Smooth muscle cell (in vitro differentiated cells): Measurements from ENCODE around the gene REEP3. TPM values are rescaled to one million over a fixed set of nuclear protein-coding genes. Genes with fewer than 3 reads are reported as not detected.

ENCODE experiments used
- DNase-seq: peaks from one replicate; lab custom pipeline; 2025; ENCODE audit not compliant: unreplicated experiment; lab: John Stamatoyannopoulos, UW
- H2AFZ ChIP-seq: fragments of 200-600 bp; sonication (generic); 2 replicates; pipeline ENCODE4 v1.6.0; 2016; ENCODE audit warnings: antibody characterized with exemption, low read depth, mild to moderate bottlenecking
- H3F3A ChIP-seq: fragments of 200-600 bp; sonication (generic); 2 replicates; pipeline ENCODE4 v1.6.0; 2017; ENCODE audit warnings: antibody characterized with exemption, low read depth
- H3K27ac ChIP-seq: fragments of 200-600 bp; sonication (generic); 2 replicates; pipeline ENCODE4 v1.5.1; 2016; ENCODE audit warnings: low read depth, mild to moderate bottlenecking
- H3K27me3 ChIP-seq: fragments of 200-600 bp; sonication (generic); 2 replicates; pipeline ENCODE4 v1.6.1; 2016; ENCODE audit warnings: low read depth, mild to moderate bottlenecking
- H3K36me3 ChIP-seq: fragments of 200-600 bp; sonication (generic); 2 replicates; pipeline ENCODE4 v1.5.1; 2016; ENCODE audit warnings: low read depth
- H3K4me1 ChIP-seq: fragments of 200-600 bp; sonication (generic); 2 replicates; pipeline ENCODE4 v1.5.1; 2016; ENCODE audit warnings: low read depth
- H3K4me2 ChIP-seq: fragments of 200-600 bp; sonication (generic); 2 replicates; pipeline ENCODE4 v1.6.0; 2016; ENCODE audit warnings: mild to moderate bottlenecking
- H3K4me3 ChIP-seq: fragments of 200-600 bp; sonication (generic); 2 replicates; pipeline ENCODE4 v1.5.1; 2016; ENCODE audit warnings: mild to moderate bottlenecking
- H3K79me2 ChIP-seq: fragments of 200-600 bp; sonication (generic); 2 replicates; pipeline ENCODE4 v1.6.0; 2016; ENCODE audit warnings: low read depth, mild to moderate bottlenecking
- H3K9ac ChIP-seq: fragments of 200-600 bp; sonication (generic); 2 replicates; pipeline ENCODE4 v1.6.0; 2016; ENCODE audit warnings: low read depth
- H3K9me3 ChIP-seq: fragments of 200-600 bp; sonication (generic); replicated peaks from 2 replicates; pipeline ENCODE4 v1.5.1; 2016; ENCODE audit warnings: low read depth
- H4K20me1 ChIP-seq: fragments of 200-600 bp; sonication (generic); 2 replicates; pipeline ENCODE4 v1.6.0; 2016; ENCODE audit warnings: low read depth
- WGBS: methylation state at CpG from one replicate; pipeline ENCODE4 v1.1.7; 2016; ENCODE audit warnings: low lambda C conversion rate; 5-methylcytosine and 5-hydroxymethylcytosine counted together
- polyA plus RNA-seq: library from polyadenylated mRNA; unstranded; fragments of >200 nt; fragmentation: Nextera tagmentation; extraction: Ambion mirVana; gene quantifications from 2 replicates; pipeline ENCODE4 v1.2.1, GENCODE V29; 2016
- total RNA-seq: library from RNA; depleted of rRNA; stranded (reverse); fragments of >200 nt; gene quantifications from 2 replicates; pipeline ENCODE4 v1.2.3, GENCODE V29; 2014
- TF ChIP-seq, protein P1 (sequence below): fragments of 200-600 bp; sonication (generic); IDR thresholded peaks from 2 replicates; pipeline ENCODE4 v1.5.1; 2017; ENCODE audit warnings: borderline replicate concordance, mild to moderate bottlenecking, antibody characterized with exemption; ENCODE audit not compliant: insufficient read depth, poor library complexity, severe bottlenecking

The REEP3 gene
- total and polyA plus RNA-seq, 2 experiments from 2014 or later: 42.3 to 80.4 TPM

- H3K9ac ChIP-seq: no peak overlapping the region
- H3K4me3 ChIP-seq: no peak overlapping the region
- TF ChIP-seq, protein P1, sequence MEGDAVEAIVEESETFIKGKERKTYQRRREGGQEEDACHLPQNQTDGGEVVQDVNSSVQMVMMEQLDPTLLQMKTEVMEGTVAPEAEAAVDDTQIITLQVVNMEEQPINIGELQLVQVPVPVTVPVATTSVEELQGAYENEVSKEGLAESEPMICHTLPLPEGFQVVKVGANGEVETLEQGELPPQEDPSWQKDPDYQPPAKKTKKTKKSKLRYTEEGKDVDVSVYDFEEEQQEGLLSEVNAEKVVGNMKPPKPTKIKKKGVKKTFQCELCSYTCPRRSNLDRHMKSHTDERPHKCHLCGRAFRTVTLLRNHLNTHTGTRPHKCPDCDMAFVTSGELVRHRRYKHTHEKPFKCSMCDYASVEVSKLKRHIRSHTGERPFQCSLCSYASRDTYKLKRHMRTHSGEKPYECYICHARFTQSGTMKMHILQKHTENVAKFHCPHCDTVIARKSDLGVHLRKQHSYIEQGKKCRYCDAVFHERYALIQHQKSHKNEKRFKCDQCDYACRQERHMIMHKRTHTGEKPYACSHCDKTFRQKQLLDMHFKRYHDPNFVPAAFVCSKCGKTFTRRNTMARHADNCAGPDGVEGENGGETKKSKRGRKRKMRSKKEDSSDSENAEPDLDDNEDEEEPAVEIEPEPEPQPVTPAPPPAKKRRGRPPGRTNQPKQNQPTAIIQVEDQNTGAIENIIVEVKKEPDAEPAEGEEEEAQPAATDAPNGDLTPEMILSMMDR: no peak
- no peak overlapping the region for H3K27ac ChIP-seq
- H2AFZ ChIP-seq: no peak overlapping the region
- H4K20me1 ChIP-seq: no peaks in the 10 kb centered on the region
- DNase-seq: no peak
- no peaks in the 10 kb centered on the region for H3K4me1 ChIP-seq
- H3K79me2 ChIP-seq: peaks cover 33% of the 10 kb centered on the region
- no peaks in the 10 kb centered on the region for H3K27me3 ChIP-seq
- WGBS: 15% methylated on average over 3 of the region's 3 CpGs
- no peaks in the 10 kb centered on the region for H3F3A ChIP-seq
- H3K4me2 ChIP-seq: no peak overlapping the region
- no peaks in the 10 kb centered on the region for H3K9me3 ChIP-seq
- no peaks in the 10 kb centered on the region for H3K36me3 ChIP-seq
Measured at GRCh38 chr10:63595072-63595471, 73.9 kb downstream of the REEP3 start.

GRCh38 chr10:63596924-63597323 lies 75.7 kb downstream of the REEP3 start:
- Histone ChIP-seq H3F3A (no peaks in the 10 kb centered on the region), H3K9ac (no peak overlapping the region), H3K27ac (no peak overlapping the region), H2AFZ (no peak overlapping the region), H3K27me3 (no peaks in the 10 kb centered on the region), H3K4me3 (no peak overlapping the region), H3K79me2 (peaks cover 14% of the 10 kb centered on the region), H3K9me3 (no peaks in the 10 kb centered on the region), H3K36me3 (no peaks in the 10 kb centered on the region), H3K4me2 (no peak overlapping the region), H4K20me1 (no peaks in the 10 kb centered on the region), H3K4me1 (no peaks in the 10 kb centered on the region)
- TF ChIP-seq, protein P1: no peak
- WGBS: 88% methylated on average over 4 of the region's 4 CpGs
- DNase-seq: no peak

- H3K9ac ChIP-seq: no peak overlapping the region
- DNase-seq: no peak
- H3K4me3 ChIP-seq: no peak overlapping the region
- H3K79me2 ChIP-seq: no peaks in the 10 kb centered on the region
- H3K36me3 ChIP-seq: no peaks in the 10 kb centered on the region
- H3K4me1 ChIP-seq: no peaks in the 10 kb centered on the region
- WGBS: 94% methylated on average over 1 of the region's 1 CpG
- H3K27me3 ChIP-seq: no peaks in the 10 kb centered on the region
- H2AFZ ChIP-seq: no peak overlapping the region
- no peaks in the 10 kb centered on the region for H3K9me3 ChIP-seq
- no peaks in the 10 kb centered on the region for H3F3A ChIP-seq
- H3K27ac ChIP-seq: no peak overlapping the region
- TF ChIP-seq, protein P1: no peak
- H3K4me2 ChIP-seq: no peak overlapping the region
- no peaks in the 10 kb centered on the region for H4K20me1 ChIP-seq
Measured at GRCh38 chr10:63600540-63600939, 79.3 kb downstream of the REEP3 start.

DNA sequence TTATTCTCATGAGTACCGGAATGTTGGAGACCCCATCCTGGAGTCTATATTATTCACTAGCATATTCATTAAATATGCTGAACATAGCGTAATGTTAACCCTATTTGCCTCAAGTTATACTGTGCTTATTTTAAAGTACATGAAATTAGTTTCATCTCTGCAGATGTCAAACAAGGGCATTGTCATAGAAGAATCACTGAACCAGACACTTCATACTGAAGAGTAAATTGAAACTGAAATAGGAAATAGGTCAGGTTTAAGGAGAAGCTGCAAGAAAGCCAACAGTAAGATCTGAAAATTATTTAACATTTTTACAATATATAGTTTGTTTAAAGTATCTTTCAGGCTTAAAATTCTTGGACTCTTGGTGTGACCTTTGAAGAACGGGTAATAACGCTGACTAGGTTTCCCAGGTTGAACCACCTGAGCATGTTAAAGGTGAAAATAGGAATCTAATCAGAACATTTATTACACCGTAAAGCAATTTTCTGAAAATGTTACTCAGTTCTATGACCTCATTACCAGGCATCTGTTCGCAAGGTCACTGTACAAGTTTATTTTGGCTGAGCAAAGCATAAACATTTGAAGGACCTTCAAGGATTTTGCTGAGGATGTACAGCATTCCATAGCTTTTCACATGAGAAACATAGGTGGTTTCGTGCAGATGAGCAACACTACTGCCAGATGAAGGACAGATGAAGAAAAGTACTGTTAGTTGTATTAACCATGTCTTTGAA lies 82.7 kb downstream of the REEP3 start:
- Histone ChIP-seq H3K4me2 (no peak overlapping the region), H3K79me2 (no peaks in the 10 kb centered on the region), H3K27ac (no peak overlapping the region), H2AFZ (no peak overlapping the region), H3K4me3 (no peak overlapping the region), H3K9me3 (no peaks in the 10 kb centered on the region), H4K20me1 (no peaks in the 10 kb centered on the region), H3K36me3 (no peaks in the 10 kb centered on the region), H3K4me1 (no peaks in the 10 kb centered on the region), H3F3A (no peaks in the 10 kb centered on the region), H3K27me3 (no peaks in the 10 kb centered on the region), H3K9ac (no peak overlapping the region)
- WGBS: 90% methylated on average over 7 of the region's 7 CpGs
- no peak for DNase-seq
- TF ChIP-seq, protein P1: no peak
